ENCODE data around the gene NYNRIN.

DNA sequence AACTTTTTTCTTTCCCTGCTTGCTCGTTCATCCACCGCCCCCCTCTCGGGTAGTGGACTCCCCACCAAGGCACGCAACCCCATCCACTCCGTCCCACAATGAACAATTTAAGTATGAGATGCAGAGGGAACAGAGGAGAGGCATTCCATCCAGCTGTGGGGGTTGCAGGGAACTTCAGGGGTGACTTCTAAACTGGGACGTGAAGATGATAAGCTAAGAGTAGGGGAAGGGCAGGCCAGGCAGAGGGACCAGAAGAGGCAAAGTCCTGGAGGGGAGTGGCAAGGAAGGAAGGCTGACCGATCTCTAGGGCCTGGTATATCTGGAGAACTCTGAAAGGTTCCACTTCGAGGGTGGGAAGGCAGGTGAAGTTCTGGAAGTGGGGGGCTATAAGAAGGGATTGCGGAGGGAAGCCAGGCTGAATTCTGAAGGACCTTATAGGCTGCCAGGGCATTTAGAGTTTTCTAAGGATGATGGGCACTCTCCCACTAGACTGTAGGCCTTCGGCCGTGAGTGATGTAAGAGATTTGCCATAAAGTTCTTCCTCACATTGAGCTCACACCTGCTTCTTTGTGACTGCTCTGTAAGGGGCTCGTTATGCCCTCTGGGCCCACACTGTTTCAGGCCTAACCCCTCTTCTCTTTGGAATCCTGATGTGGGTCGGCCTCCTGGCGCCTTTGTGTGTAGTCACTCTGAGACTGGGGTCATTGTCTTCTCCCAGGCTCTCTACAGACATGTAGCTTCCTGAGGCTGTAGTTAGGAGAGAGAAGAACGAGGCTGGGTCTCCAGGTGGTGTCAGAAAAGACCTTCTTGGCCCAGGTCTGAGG, 18.7 kb upstream of the NYNRIN start:
- no peak for TF ChIP-seq TAF1 (IDR thresholded peaks at IDR 0.05; ENCODE audit: borderline replicate concordance, low read depth, low read length)
- no peak for TF ChIP-seq POLR2A (IDR thresholded peaks at IDR 0.05; ENCODE audit: low read depth, low read length)
- TF ChIP-seq POLR2AphosphoS5 (IDR thresholded peaks at IDR 0.05; ENCODE audit: low read depth, low read length), result no peak
